K562 (cell line): Measurements from ENCODE around the gene NEURL1. TPM values are rescaled to one million over a fixed set of nuclear protein-coding genes. Genes with fewer than 3 reads are reported as not detected.

ENCODE experiments used
- CTBP1 ChIP-seq: fragments of 450-650 bp; IDR thresholded peaks from 2 replicates; pipeline ENCODE4 v1.6.1; 2016; ENCODE audit warnings: borderline replicate concordance
- MBD2 ChIP-seq: sonication (generic); IDR thresholded peaks from 2 replicates; pipeline ENCODE4 v1.6.1; 2016; ENCODE audit warnings: low read depth, borderline replicate concordance
- NR3C1 ChIP-seq: sonication (generic); formaldehyde crosslinking; IDR thresholded peaks from 2 replicates; pipeline ENCODE4 v1.8.1; 2022; ENCODE audit warnings: missing genetic modification reagents
- RHOXF2B ChIP-seq: fragments of 250-450 bp; sonication (Bioruptor Pico); conservative IDR thresholded peaks from 2 replicates; pipeline ENCODE4 v1.5.1; 2021
- TARDBP ChIP-seq: fragments of 450-650 bp; IDR thresholded peaks from 2 replicates; pipeline ENCODE4 v1.6.1; 2016
- ZNF766 ChIP-seq: fragments of 200-800 bp; sonication (Bioruptor generic); conservative IDR thresholded peaks from 2 replicates; pipeline ENCODE4 v1.6.1; 2016; ENCODE audit warnings: missing genetic modification characterization, missing compliant biosample characterization
- polyA plus RNA-seq, 8 experiments: library from polyadenylated mRNA; depleted of rRNA in 4 of 8; stranded (reverse) in 5 of 8; unstranded in 3 of 8; fragments of >200 nt; fragmentation: Nextera tagmentation in 2 of 8; fragmentation: Illumina TruSeq in 1 of 8; extraction: Ambion mirVana in 2 of 8; extraction: Trizol in 1 of 8; gene quantifications; 2 replicates each; pipeline versions ENCODE4 v1.2.1 to v1.2.3, GENCODE V29; 2011 to 2014; ENCODE audit warnings: inconsistent platforms in 1 of 8, missing spikeins in 1 of 8
- total RNA-seq, 7 experiments: library from RNA; depleted of rRNA in 6 of 7; stranded (reverse); fragments of >200 nt in 6 of 7; fragmentation: Illumina TruSeq in 2 of 7; extraction: Trizol in 2 of 7; gene quantifications; 2 replicates each; pipeline versions ENCODE4 v1.2.1 to v1.2.3, GENCODE V29; 2011 to 2021; ENCODE audit warnings: low replicate concordance in 1 of 7
- TF ChIP-seq, protein P1 (sequence below), 2 experiments: fragments of 150-350 bp in 1 of 2; IDR thresholded peaks; 2 replicates each; pipeline ENCODE4 v1.6.1; 2012 to 2016; ENCODE audit warnings: low read depth in 2 of 2, low read length in 2 of 2, mild to moderate bottlenecking in 1 of 2, moderate library complexity in 1 of 2
- TF ChIP-seq, protein P2 (sequence below): sonication (generic); formaldehyde crosslinking; IDR thresholded peaks from 2 replicates; pipeline ENCODE4 v1.9.0; 2022; ENCODE audit warnings: mild to moderate bottlenecking, missing genetic modification reagents
- TF ChIP-seq, protein P3 (sequence below), 3 experiments: IDR thresholded peaks in 2 of 3; conservative IDR thresholded peaks in 1 of 3; 2 replicates each; pipeline ENCODE4 v1.5.1; 2011 to 2012; ENCODE audit warnings: low read length in 3 of 3, mild to moderate bottlenecking in 3 of 3, control low read depth in 2 of 3, improper control_type of control experiment in 1 of 3, inconsistent platforms in 1 of 3, low read depth in 1 of 3, mixed read lengths in 1 of 3, moderate library complexity in 1 of 3; ENCODE audit not compliant: insufficient read depth in 2 of 3

NEURL1 gene
- total and polyA plus RNA-seq, 9 of the 15 experiments (the other 6 are each of a cell fraction or from before 2014, with no cell fraction given) = 0.01 to 0.45 (median 0.16) TPM; not detected in 5

DNA sequence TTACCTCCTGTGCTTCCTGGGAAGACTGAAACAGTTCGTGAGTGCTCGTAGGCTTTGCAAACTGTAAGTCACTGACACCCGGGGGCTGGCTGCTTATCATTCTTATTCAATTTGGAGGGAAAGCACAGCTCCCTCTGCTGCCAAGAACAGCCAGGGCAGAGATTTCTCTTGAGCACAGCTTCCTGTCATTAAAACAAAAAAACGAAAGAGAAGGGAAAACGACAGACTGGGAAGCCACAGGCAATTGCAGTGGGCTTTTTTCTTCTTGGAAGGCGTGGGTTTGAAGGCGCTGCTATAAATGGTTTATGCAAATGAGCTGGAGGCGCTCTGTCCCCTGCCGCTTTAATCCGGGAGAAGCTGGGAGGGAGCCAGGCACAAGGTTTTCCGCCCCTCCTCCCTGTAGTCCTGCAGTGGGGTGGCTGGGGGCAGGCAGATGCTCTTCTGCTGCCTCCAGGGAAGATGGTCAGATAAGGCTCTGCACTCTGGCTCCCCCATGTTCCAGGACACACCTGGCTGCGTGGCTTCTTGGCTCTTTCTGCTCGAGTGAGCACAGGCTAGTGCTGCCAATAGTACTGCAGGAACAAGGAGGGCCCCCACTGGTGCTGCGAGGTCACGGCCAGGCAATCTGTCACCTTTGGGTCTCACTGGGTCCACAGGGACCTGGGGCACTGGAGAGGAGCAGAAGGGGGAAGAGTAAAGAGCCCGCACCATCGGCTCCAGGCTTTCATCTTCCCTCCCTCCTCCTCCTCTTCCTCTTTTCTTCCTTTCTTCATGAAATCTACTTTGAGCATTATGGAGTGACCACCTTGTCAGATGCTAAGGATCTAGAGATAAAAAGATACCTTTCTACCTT is 49.5 kb downstream of the NEURL1 start (continued):
- TF ChIP-seq, protein P1, sequence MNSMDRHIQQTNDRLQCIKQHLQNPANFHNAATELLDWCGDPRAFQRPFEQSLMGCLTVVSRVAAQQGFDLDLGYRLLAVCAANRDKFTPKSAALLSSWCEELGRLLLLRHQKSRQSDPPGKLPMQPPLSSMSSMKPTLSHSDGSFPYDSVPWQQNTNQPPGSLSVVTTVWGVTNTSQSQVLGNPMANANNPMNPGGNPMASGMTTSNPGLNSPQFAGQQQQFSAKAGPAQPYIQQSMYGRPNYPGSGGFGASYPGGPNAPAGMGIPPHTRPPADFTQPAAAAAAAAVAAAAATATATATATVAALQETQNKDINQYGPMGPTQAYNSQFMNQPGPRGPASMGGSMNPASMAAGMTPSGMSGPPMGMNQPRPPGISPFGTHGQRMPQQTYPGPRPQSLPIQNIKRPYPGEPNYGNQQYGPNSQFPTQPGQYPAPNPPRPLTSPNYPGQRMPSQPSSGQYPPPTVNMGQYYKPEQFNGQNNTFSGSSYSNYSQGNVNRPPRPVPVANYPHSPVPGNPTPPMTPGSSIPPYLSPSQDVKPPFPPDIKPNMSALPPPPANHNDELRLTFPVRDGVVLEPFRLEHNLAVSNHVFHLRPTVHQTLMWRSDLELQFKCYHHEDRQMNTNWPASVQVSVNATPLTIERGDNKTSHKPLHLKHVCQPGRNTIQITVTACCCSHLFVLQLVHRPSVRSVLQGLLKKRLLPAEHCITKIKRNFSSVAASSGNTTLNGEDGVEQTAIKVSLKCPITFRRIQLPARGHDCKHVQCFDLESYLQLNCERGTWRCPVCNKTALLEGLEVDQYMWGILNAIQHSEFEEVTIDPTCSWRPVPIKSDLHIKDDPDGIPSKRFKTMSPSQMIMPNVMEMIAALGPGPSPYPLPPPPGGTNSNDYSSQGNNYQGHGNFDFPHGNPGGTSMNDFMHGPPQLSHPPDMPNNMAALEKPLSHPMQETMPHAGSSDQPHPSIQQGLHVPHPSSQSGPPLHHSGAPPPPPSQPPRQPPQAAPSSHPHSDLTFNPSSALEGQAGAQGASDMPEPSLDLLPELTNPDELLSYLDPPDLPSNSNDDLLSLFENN (IDR thresholded peaks at IDR 0.05; ENCODE audit: low read depth in 2 of 2, low read length in 2 of 2) = no peak
- no peak for TF ChIP-seq ZNF766 (CRISPR knock-in tag)
- TF ChIP-seq CTBP1 = 0 out of 2 replicates have a peak, but pooled peaks have one; percentile 22
- TF ChIP-seq RHOXF2B = no peak
- TF ChIP-seq, protein P2, sequence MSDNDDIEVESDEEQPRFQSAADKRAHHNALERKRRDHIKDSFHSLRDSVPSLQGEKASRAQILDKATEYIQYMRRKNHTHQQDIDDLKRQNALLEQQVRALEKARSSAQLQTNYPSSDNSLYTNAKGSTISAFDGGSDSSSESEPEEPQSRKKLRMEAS = no peak
- no peak for TF ChIP-seq MBD2
- TF ChIP-seq, protein P3, sequence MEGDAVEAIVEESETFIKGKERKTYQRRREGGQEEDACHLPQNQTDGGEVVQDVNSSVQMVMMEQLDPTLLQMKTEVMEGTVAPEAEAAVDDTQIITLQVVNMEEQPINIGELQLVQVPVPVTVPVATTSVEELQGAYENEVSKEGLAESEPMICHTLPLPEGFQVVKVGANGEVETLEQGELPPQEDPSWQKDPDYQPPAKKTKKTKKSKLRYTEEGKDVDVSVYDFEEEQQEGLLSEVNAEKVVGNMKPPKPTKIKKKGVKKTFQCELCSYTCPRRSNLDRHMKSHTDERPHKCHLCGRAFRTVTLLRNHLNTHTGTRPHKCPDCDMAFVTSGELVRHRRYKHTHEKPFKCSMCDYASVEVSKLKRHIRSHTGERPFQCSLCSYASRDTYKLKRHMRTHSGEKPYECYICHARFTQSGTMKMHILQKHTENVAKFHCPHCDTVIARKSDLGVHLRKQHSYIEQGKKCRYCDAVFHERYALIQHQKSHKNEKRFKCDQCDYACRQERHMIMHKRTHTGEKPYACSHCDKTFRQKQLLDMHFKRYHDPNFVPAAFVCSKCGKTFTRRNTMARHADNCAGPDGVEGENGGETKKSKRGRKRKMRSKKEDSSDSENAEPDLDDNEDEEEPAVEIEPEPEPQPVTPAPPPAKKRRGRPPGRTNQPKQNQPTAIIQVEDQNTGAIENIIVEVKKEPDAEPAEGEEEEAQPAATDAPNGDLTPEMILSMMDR (IDR thresholded peaks at IDR 0.05 in 2 of 3, conservative IDR thresholded peaks at IDR 0.05 in 1 of 3; ENCODE audit: insufficient read depth in 2 of 3, low read depth in 1 of 3, low read length in 3 of 3) = peak; percentile 38 to 51 (median 43); a peak in 5 of 6 replicates
- no peak for TF ChIP-seq TARDBP
- no peak for TF ChIP-seq NR3C1 (CRISPR knock-in tag)
